Mammary epithelial cell (primary cell): Measurements from ENCODE around the gene TMEM263.

Experiments used
- CTCF ChIP-seq, 2 donors: IDR thresholded peaks in 1 of 2; conservative IDR thresholded peaks in 1 of 2; 2 replicates each; pipeline ENCODE4 v1.5.1; 2011 to 2012; ENCODE audit warnings: inconsistent platforms in 2 of 2, low read length in 2 of 2, mild to moderate bottlenecking in 2 of 2, control low read depth in 1 of 2, low read depth in 1 of 2; ENCODE audit not compliant: insufficient read depth in 1 of 2; ENCODE audit errors: extremely low read depth in 1 of 2
- EZH2 ChIP-seq: IDR thresholded peaks from 2 replicates; pipeline ENCODE4 v1.6.1; 2012; ENCODE audit warnings: low read length, inconsistent platforms, borderline replicate concordance

DNA sequence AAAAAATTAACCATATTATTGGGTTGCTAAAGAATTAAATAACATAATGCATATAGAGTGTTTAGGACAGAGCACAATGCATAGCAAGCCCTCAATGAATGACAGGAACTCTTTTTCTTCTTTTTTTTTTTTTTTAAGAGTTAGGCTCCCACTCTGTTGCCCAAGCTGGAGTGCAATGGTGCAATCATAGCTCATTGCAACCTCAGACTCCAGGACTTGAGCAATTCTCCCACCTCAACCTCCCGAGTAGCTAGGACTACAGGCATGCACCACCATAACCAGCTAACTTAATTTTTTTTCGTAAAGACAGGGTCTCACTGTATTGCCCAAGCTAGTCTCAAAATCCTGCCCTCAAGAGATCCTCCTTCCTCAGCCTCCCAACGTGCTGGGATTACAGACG is 51.7 kb downstream of the TMEM263 start:
- TF ChIP-seq CTCF (conservative IDR thresholded peaks at IDR 0.05 in 1 of 2, IDR thresholded peaks at IDR 0.05 in 1 of 2; ENCODE audit: extremely low read depth in 1 of 2, insufficient read depth in 1 of 2, low read depth in 1 of 2, low read length in 2 of 2) (no peak), EZH2 (no peak)
